B cell (primary cell): ENCODE results near the gene CLEC2B. TPM values are rescaled to one million over a fixed set of nuclear protein-coding genes. Genes with fewer than 3 reads are reported as not detected.

ENCODE experiments used
- ATAC-seq: fragments of 200-7000 bp; cut with Tn5 transposase; one replicate; pipeline ENCODE4 v1.10.0; 2021; ENCODE audit warnings: low read depth, mild to moderate bottlenecking, moderate number of reproducible peaks, moderate library complexity
- CTCF ChIA-PET: fragments of 350-600 bp; sonication (Branson Sonifier 250); formaldehyde crosslinking; loops from one replicate; lab custom pipeline; 2021; ENCODE audit warnings: antibody characterized with exemption, inconsistent platforms; lab: Charles Lee
- POLR2A ChIA-PET: fragments of 350-600 bp; sonication (Branson Sonifier 250); formaldehyde crosslinking; loops from one replicate; lab custom pipeline; 2021; ENCODE audit warnings: antibody characterized with exemption; lab: Charles Lee
- DNase-seq: peaks from one replicate; pipeline ENCODE4 v3.0.0; 2013
- H2AFZ ChIP-seq: 2 replicates; pipeline ENCODE4 v1.6.1; 2012; ENCODE audit warnings: mild to moderate bottlenecking, low read depth, low read length; ENCODE audit not compliant: insufficient read depth, poor library complexity, severe bottlenecking
- H3K27ac ChIP-seq, 2 donors: 1 replicate in 1 of 2; 2 replicates in 1 of 2; pipeline ENCODE4 v1.5.1; 2012 to 2013; ENCODE audit warnings: low read length in 2 of 2, mild to moderate bottlenecking in 2 of 2, moderate library complexity in 1 of 2
- H3K27me3 ChIP-seq, 4 experiments: fragments of 200-600 bp in 1 of 4; sonication (generic) in 1 of 4; replicated peaks in 1 of 4; 1 replicate in 2 of 4; 2 replicates in 2 of 4; pipeline versions ENCODE4 v1.6.1 to v1.7.0; 2013 to 2016; ENCODE audit warnings: low read length in 3 of 4, mild to moderate bottlenecking in 2 of 4, mixed read lengths in 1 of 4, moderate library complexity in 1 of 4; ENCODE audit not compliant: insufficient read depth in 4 of 4, control insufficient read depth in 3 of 4; ENCODE audit errors: control extremely low read depth in 1 of 4
- H3K36me3 ChIP-seq, 2 experiments: replicated peaks in 1 of 2; 1 replicate in 1 of 2; 2 replicates in 1 of 2; pipeline versions ENCODE4 v1.6.1 to v1.7.1; 2013; ENCODE audit warnings: low read length in 1 of 2; ENCODE audit not compliant: insufficient read depth in 2 of 2, control insufficient read depth in 1 of 2; ENCODE audit errors: control extremely low read depth in 1 of 2, extremely low read depth in 1 of 2
- H3K4me1 ChIP-seq, 2 donors: fragments of 200-600 bp in 1 of 2; sonication (generic) in 1 of 2; 1 replicate in 1 of 2; 2 replicates in 1 of 2; pipeline versions ENCODE4 v1.5.1 to v1.6.1; 2013 to 2017; ENCODE audit warnings: low read length in 2 of 2; ENCODE audit not compliant: control insufficient read depth in 2 of 2, insufficient read depth in 2 of 2
- H3K4me2 ChIP-seq: replicated peaks from 2 replicates; pipeline ENCODE3; 2012; ENCODE audit warnings: mild to moderate bottlenecking, low read depth, low read length; ENCODE audit not compliant: poor library complexity, severe bottlenecking
- H3K4me3 ChIP-seq, 5 experiments: fragments of 200-600 bp in 1 of 5; sonication (generic) in 1 of 5; 1 replicate in 3 of 5; 2 replicates in 2 of 5; pipeline versions ENCODE4 v1.5.1 to v1.7.0; 2011 to 2016; ENCODE audit warnings: low read length in 4 of 5, mild to moderate bottlenecking in 4 of 5, low read depth in 2 of 5, control low read depth in 1 of 5, moderate library complexity in 1 of 5; ENCODE audit not compliant: insufficient read depth in 1 of 5; ENCODE audit errors: control extremely low read depth in 1 of 5, extremely low read depth in 1 of 5
- H3K79me2 ChIP-seq: fragments of 200-600 bp; sonication (generic); one replicate; pipeline ENCODE4 v1.6.0; 2016; ENCODE audit warnings: low read length; ENCODE audit not compliant: control insufficient read depth, insufficient read depth
- H3K9ac ChIP-seq: fragments of 200-600 bp; sonication (generic); 2 replicates; pipeline ENCODE4 v1.6.1; 2017; ENCODE audit warnings: mild to moderate bottlenecking, low read length, moderate library complexity
- H3K9me3 ChIP-seq, 3 donors: one replicate each; pipeline versions ENCODE4 v1.6.1 to v1.7.1; 2013; ENCODE audit warnings: low read length in 2 of 3; ENCODE audit not compliant: control insufficient read depth in 2 of 3, insufficient read depth in 1 of 3; ENCODE audit errors: control extremely low read depth in 1 of 3
- H4K20me1 ChIP-seq: 2 replicates; pipeline ENCODE4 v1.6.0; 2012; ENCODE audit warnings: mild to moderate bottlenecking, low read length; ENCODE audit not compliant: insufficient read depth, control insufficient read depth, poor library complexity, severe bottlenecking
- H3K27ac Mint-ChIP-seq: one replicate; pipeline ENCODE4 v1.8.0; 2021; ENCODE audit warnings: mixed read lengths
- H3K27me3 Mint-ChIP-seq: one replicate; pipeline ENCODE4 v1.8.0; 2021; ENCODE audit warnings: mixed read lengths
- H3K4me1 Mint-ChIP-seq: one replicate; pipeline ENCODE4 v1.8.0; 2021; ENCODE audit warnings: mixed read lengths
- H3K4me3 Mint-ChIP-seq: one replicate; pipeline ENCODE4 v1.8.0; 2021; ENCODE audit warnings: mixed read lengths
- H3K9me3 Mint-ChIP-seq: one replicate; pipeline ENCODE4 v1.8.0; 2022; ENCODE audit warnings: mixed read lengths; ENCODE audit not compliant: insufficient read depth
- CTCF ChIP-seq: fragments of 200-600 bp; IDR thresholded peaks from one replicate; pipeline ENCODE4 v1.8.0; 2022; ENCODE audit warnings: antibody characterized with exemption, mild to moderate bottlenecking
- EZH2 ChIP-seq: IDR thresholded peaks from 2 replicates; pipeline ENCODE4 v1.6.1; 2012; ENCODE audit warnings: borderline replicate concordance, low read depth, mild to moderate bottlenecking, moderate library complexity, low read length; ENCODE audit not compliant: insufficient read depth, poor library complexity, severe bottlenecking
- WGBS: methylation state at CpG from one replicate; pipeline ENCODE4 v1.1.5; 2013; ENCODE audit warnings: missing lambda C conversion rate; ENCODE audit not compliant: insufficient coverage; 5-methylcytosine and 5-hydroxymethylcytosine counted together
- intact Hi-C: fragments of 100-400 bp; cut with micrococcal nuclease; formaldehyde crosslinking; loops from one replicate; pipeline ENCODE4 v1.10.0; 2022
- polyA plus RNA-seq: library from polyadenylated mRNA; depleted of rRNA; stranded (reverse); fragments of >200 nt; gene quantifications from 2 replicates; pipeline ENCODE4 v1.2.3, GENCODE V29; 2012
- total RNA-seq, 2 donors: library from RNA; stranded (reverse); fragments of 120-200 nt in 1 of 2; gene quantifications; 1 replicate in 1 of 2; 2 replicates in 1 of 2; pipeline versions ENCODE4 v1.2.3 to v1.2.4, GENCODE V29; 2013 to 2022

Gene CLEC2B
- total and polyA plus RNA-seq, 2 donors (not counting 1 experiment from before 2014, with no cell fraction given), result 31.6 to 58.2 TPM

- Histone ChIP-seq H3K9me3 (no peaks in the 10 kb centered on the region), H3K79me2 (no peaks in the 10 kb centered on the region), H3K9ac (peak overlapping the region; percentile 61), H2AFZ (peak overlapping the region; percentile 81), H4K20me1 (no peaks in the 10 kb centered on the region), H3K4me1 (peaks cover 10 to 23% of the 10 kb centered on the region in 2 donors), H3K27me3 (peaks cover 0 to 9% (median 0%) of the 10 kb centered on the region in 4 experiments), H3K36me3 (no peaks in the 10 kb centered on the region), H3K4me3 (peak overlapping the region in 4 of 5 experiments; percentile 33 to 63 (median 48)), H3K4me2 (peak overlapping the region; percentile 84), H3K27ac (no peak overlapping the region)
- intact Hi-C loops, result loop anchor here (1.0 to 5.0 kb wide), 4 partner anchors 53 to 326 kb away; partner anchors contain the start of gene CLEC2B
- POLR2A ChIA-PET, result interaction anchor here (0.5 kb wide), 1 partner anchor 88 kb away, joined by 5 read pairs; no protein-coding TSS in a partner anchor
- H3K4me3 Mint-ChIP-seq, result peak overlapping the region; percentile 77
- CTCF ChIA-PET, result interaction anchor here (0.6 to 13.7 kb wide), 33 partner anchors 9 to 482 kb away, joined by 3 to 118 read pairs (median 4); partner anchors contain the start of genes CD69, CLEC12B and CLEC2A
- peaks cover 23% of the 10 kb centered on the region for H3K27me3 Mint-ChIP-seq
- DNase-seq (peak; percentile 88), ATAC-seq (peak; percentile 97)
- no peak overlapping the region for H3K27ac Mint-ChIP-seq
- peaks cover 21% of the 10 kb centered on the region for H3K4me1 Mint-ChIP-seq
- 29% methylated on average over 25 of the region's 32 CpGs for WGBS
- no peaks in the 10 kb centered on the region for H3K9me3 Mint-ChIP-seq
- no peak for TF ChIP-seq EZH2
- peak; percentile 93 for TF ChIP-seq CTCF
These were observed 55.0 kb downstream of the CLEC2B start for GRCh38 chr12:9813821-9814798.
